Nasal cavity respiratory epithelium epithelial cell of viscerocranial mucosa (primary cell): ENCODE data around the gene NFYA. TPM values are rescaled to one million over a fixed set of nuclear protein-coding genes. Genes with fewer than 3 reads are reported as not detected.

Experiments used
- total RNA-seq: library from RNA; depleted of rRNA; stranded (reverse); fragments of >200 nt; gene quantifications from 2 replicates; pipeline ENCODE4 v1.2.3, GENCODE V29; 2014

The NFYA gene
- total RNA-seq = 34.2 and 44.8 TPM in 2 replicates

GRCh38 chr6:41072836-41073202, at the start of gene NFYA:
NFYA (plus strand) TSS chr6:41072974; CDS start chr6:41079090, 6,116 bp downstream.

GRCh38 chr6:41039060-41039998, 33.4 kb upstream of the NFYA start, which contains the start of gene UNC5CL:
UNC5CL (minus strand) TSS chr6:41039221; CDS start chr6:41035074, 4,147 bp downstream.

GRCh38 chr6:41042226-41043055, 30.3 kb upstream of the NFYA start, which contains the start of gene TSPO2:
TSPO2 (plus strand) TSS chr6:41042467; CDS start chr6:41042986, 519 bp downstream.

GRCh38 chr6:41053041-41053440, 19.7 kb upstream of the NFYA start, which contains the start of gene APOBEC2:
APOBEC2 (plus strand) TSS chr6:41053202; CDS start chr6:41053348, 146 bp downstream.

GRCh38 chr6:41071923-41072835, 595 bp upstream of the NFYA start, which contains the start of gene OARD1:
OARD1 (minus strand) TSS chr6:41072356; CDS start chr6:41071634, 722 bp downstream.

Other genes with a start within 250 kb of the NFYA start
- gene UNC5CL, start 33.8 kb upstream of the NFYA start, total RNA-seq = 0.14 and 0.34 TPM in 2 replicates
- not detected in 2 replicates for gene TSPO2, start 30.5 kb upstream of the NFYA start, total RNA-seq
- not detected in 2 replicates for gene APOBEC2, start 19.8 kb upstream of the NFYA start, total RNA-seq
- gene OARD1, start 618 bp upstream of the NFYA start, total RNA-seq = 16.4 and 23.2 TPM in 2 replicates
- gene TREML1, start 81.4 kb downstream of the NFYA start, total RNA-seq = not detected in 2 replicates
- 0.36 and 1.4 TPM in 2 replicates for gene TREM2, start 90.1 kb downstream of the NFYA start, total RNA-seq
- under 0.01 TPM in 1 of 2 replicates, not detected in the other for gene TREML2, start 128.2 kb downstream of the NFYA start, total RNA-seq
- gene TREML4, start 155.4 kb downstream of the NFYA start, total RNA-seq = not detected in 2 replicates
- 0.34 and 0.43 TPM in 2 replicates for gene TREM1, start 213.7 kb downstream of the NFYA start, total RNA-seq